GM19023 (cell line): ENCODE measurements around the gene DNAH8.

Source experiments
- ATAC-seq: cut with Tn5 transposase; IDR thresholded peaks from one replicate; pipeline ENCODE4 v1.9.1; 2021; ENCODE audit warnings: mild to moderate bottlenecking, moderate library complexity; ENCODE audit not compliant: unreplicated experiment

Gene DNAH8

GRCh38 chr6:39047434-39048327, 332.6 kb downstream of the DNAH8 start:
- no peak for ATAC-seq

- no peak for ATAC-seq
These were observed 333.6 kb downstream of the DNAH8 start, which contains the start of gene GLP1R for GRCh38 chr6:39048481-39049399. Gene GLP1R (plus strand): TSS chr6:39048781. CDS start chr6:39048841, 60 bp downstream.

- no peak for ATAC-seq
These were observed 334.6 kb downstream of the DNAH8 start for GRCh38 chr6:39049575-39050283.

GRCh38 chr6:39050453-39051112, 335.5 kb downstream of the DNAH8 start:
- no peak for ATAC-seq

- ATAC-seq = no peak
These were observed 336.4 kb downstream of the DNAH8 start for GRCh38 chr6:39051399-39052122.

- ATAC-seq = no peak
These were observed 338.0 kb downstream of the DNAH8 start for GRCh38 chr6:39053016-39053624.

- no peak for ATAC-seq
These were observed 338.9 kb downstream of the DNAH8 start for GRCh38 chr6:39053854-39054576.

DNA sequence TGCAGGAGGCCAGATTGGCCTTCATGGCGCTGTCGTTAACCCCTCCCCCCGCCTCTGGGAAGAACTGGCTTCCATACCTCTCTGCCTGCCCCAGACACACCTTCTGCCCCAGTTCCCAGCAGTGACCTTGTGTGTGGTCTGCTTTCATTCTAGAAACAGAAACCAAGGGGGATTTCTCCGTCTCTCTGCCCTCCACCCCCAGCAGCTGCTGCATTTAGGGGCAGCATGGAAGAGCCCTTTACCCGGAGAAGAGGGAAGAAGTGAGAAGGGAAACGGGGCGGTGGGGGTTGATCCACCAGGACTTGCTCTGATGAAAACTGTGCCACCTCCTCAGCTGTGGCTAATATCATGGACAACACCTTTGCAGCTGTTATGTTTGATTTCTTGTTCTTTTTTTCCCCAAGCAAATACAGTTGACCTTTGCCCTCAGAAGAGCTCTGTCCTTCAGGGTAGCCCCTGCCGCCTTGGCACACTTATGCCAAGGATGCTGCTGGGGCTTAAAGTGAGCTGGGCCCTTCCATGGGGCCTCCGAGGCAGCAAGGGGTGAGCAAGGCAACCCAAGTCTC, 339.5 kb downstream of the DNAH8 start:
- no peak for ATAC-seq

- no peak for ATAC-seq
These were observed 340.6 kb downstream of the DNAH8 start for GRCh38 chr6:39055661-39056060.

GRCh38 chr6:39056191-39056590, 341.1 kb downstream of the DNAH8 start:
- no peak for ATAC-seq

- ATAC-seq = no peak
These were observed 341.6 kb downstream of the DNAH8 start for GRCh38 chr6:39056681-39057080.

- ATAC-seq = no peak
These were observed 342.4 kb downstream of the DNAH8 start for GRCh38 chr6:39057251-39058155.

GRCh38 chr6:39058471-39059147, 343.5 kb downstream of the DNAH8 start:
- no peak for ATAC-seq

GRCh38 chr6:39059496-39060310, 344.6 kb downstream of the DNAH8 start:
- ATAC-seq = no peak

GRCh38 chr6:39060467-39061160, 345.5 kb downstream of the DNAH8 start:
- ATAC-seq = no peak
